Neutrophil (primary cell): ENCODE measurements around the gene ZDHHC14.

ENCODE experiments used
- H3K27ac ChIP-seq: fragments of 200-600 bp; sonication (generic); 2 replicates; pipeline ENCODE4 v1.5.1; 2016; ENCODE audit warnings: mild to moderate bottlenecking, moderate library complexity
- H3K27me3 ChIP-seq: fragments of 200-600 bp; sonication (generic); 2 replicates; pipeline ENCODE4 v1.6.0; 2016; ENCODE audit warnings: mild to moderate bottlenecking
- H3K36me3 ChIP-seq: fragments of 200-600 bp; sonication (generic); 2 replicates; pipeline ENCODE4 v1.5.1; 2017
- H3K4me1 ChIP-seq, 2 experiments: fragments of 200-600 bp in 1 of 2; sonication (generic) in 1 of 2; 1 replicate in 1 of 2; 2 replicates in 1 of 2; pipeline versions ENCODE4 v1.5.1 to v1.6.1; 2013 to 2016; ENCODE audit warnings: low read depth in 1 of 2, low read length in 1 of 2, mild to moderate bottlenecking in 1 of 2, moderate library complexity in 1 of 2; ENCODE audit not compliant: control insufficient read depth in 1 of 2, insufficient read depth in 1 of 2
- H3K4me3 ChIP-seq, 2 experiments: fragments of 200-600 bp in 1 of 2; sonication (generic) in 1 of 2; 1 replicate in 1 of 2; 2 replicates in 1 of 2; pipeline ENCODE4 v1.5.1; 2013 to 2016; ENCODE audit warnings: low read depth in 1 of 2, low read length in 1 of 2, mild to moderate bottlenecking in 1 of 2, moderate library complexity in 1 of 2
- H3K9me3 ChIP-seq: fragments of 200-600 bp; sonication (generic); 2 replicates; pipeline ENCODE4 v1.5.1; 2016
- TF ChIP-seq, protein P1 (sequence below): fragments of 200-600 bp; sonication (generic); IDR thresholded peaks from 2 replicates; pipeline ENCODE4 v1.5.1; 2016; ENCODE audit warnings: antibody characterized with exemption

The ZDHHC14 gene

DNA sequence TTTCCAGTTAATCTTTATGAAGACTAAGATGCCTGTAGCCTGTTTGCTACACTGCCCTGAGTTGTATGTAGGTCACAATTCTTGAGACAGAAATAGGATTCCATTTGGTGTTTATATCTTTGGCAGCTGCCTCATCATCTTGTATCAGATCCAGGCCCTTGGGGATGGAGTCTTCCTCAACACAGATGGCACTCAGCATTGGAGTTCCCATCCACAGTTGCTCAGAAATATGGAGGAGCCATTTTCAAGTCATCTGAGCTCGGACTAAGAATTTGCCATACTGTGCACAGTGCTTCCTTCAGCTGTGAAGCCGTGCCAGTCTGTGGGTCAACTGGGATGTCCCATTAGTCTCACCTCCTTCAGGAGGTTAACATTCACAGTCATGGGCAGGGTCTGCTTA is 156.6 kb downstream of the ZDHHC14 start:
- Histone ChIP-seq H3K4me3 (no peak overlapping the region), H3K9me3 (no peaks in the 10 kb centered on the region), H3K4me1 (peaks cover 22 to 36% of the 10 kb centered on the region in 2 experiments), H3K27me3 (no peaks in the 10 kb centered on the region), H3K27ac (no peak overlapping the region), H3K36me3 (no peaks in the 10 kb centered on the region)
- TF ChIP-seq, protein P1, sequence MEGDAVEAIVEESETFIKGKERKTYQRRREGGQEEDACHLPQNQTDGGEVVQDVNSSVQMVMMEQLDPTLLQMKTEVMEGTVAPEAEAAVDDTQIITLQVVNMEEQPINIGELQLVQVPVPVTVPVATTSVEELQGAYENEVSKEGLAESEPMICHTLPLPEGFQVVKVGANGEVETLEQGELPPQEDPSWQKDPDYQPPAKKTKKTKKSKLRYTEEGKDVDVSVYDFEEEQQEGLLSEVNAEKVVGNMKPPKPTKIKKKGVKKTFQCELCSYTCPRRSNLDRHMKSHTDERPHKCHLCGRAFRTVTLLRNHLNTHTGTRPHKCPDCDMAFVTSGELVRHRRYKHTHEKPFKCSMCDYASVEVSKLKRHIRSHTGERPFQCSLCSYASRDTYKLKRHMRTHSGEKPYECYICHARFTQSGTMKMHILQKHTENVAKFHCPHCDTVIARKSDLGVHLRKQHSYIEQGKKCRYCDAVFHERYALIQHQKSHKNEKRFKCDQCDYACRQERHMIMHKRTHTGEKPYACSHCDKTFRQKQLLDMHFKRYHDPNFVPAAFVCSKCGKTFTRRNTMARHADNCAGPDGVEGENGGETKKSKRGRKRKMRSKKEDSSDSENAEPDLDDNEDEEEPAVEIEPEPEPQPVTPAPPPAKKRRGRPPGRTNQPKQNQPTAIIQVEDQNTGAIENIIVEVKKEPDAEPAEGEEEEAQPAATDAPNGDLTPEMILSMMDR = no peak

DNA sequence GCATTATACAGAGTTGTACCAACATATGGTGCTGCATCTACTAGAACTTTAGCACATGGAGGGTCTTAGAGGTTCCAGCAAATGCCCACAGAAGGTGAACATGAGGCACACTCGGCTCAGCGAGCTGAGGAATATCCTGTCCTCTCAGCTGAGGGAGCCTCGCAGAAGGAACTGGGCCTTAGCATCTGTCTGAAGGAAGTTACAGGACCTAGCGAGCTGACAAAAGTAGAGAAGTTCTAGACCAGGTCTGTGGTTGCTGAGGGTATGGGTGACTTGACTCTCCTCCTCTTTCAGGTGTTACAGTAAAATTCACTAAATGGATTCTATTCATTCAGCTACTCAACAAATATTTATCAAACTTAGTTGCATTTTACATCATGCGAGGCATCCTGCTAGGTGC is 157.2 kb downstream of the ZDHHC14 start:
- Histone ChIP-seq H3K4me1 (peaks cover 22 to 36% of the 10 kb centered on the region in 2 experiments), H3K27me3 (no peaks in the 10 kb centered on the region), H3K36me3 (no peaks in the 10 kb centered on the region), H3K27ac (no peak overlapping the region), H3K9me3 (no peaks in the 10 kb centered on the region), H3K4me3 (no peak overlapping the region)
- TF ChIP-seq, protein P1 = no peak

DNA sequence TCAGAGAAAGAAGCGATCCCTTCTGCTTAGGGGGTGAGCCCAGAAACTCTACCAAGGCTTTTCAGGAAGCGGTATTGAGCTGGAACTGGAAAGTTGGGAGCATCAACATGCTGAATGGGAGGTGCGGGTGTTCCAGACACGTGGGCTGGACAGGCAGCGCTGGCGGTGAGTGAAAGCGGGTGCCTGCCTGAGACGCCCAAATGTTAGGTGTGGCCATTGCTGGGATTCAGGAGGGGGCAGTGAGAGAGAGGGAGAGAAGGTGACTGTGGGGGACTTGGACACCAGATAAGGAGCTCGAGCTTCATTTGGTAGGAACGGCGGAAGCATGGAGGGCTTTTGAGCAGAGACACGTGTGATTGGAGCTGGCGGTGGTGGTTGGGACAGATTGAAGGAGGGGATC is 157.7 kb downstream of the ZDHHC14 start:
- Histone ChIP-seq H3K27ac (no peak overlapping the region), H3K4me3 (no peak overlapping the region), H3K36me3 (no peaks in the 10 kb centered on the region), H3K4me1 (peaks cover 22 to 36% of the 10 kb centered on the region in 2 experiments), H3K9me3 (no peaks in the 10 kb centered on the region), H3K27me3 (no peaks in the 10 kb centered on the region)
- TF ChIP-seq, protein P1 = no peak

DNA sequence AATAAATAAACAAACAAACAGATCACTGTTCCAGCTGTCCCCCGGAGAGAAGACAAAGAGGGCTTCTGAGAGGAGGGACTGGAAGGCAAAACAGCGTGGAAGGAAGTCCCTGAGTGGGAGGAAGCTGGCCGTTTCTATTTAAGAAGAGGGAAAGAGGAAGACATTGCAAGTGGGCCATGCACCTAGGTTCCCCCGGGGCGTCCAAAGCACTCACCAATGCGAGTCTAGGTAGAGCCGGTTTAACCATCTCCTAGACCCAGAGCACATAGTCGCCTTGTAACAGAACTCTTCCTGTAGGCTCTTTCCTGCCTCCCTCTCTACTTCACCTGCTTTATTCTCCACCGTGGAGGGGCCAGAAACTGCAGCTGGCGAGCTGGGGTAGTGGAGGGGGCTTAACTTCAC is 158.4 kb downstream of the ZDHHC14 start:
- no peaks in the 10 kb centered on the region for H3K9me3 ChIP-seq
- H3K4me3 ChIP-seq = no peak overlapping the region
- TF ChIP-seq, protein P1 = no peak
- no peaks in the 10 kb centered on the region for H3K27me3 ChIP-seq
- no peak overlapping the region for H3K27ac ChIP-seq
- H3K36me3 ChIP-seq = no peaks in the 10 kb centered on the region
- H3K4me1 ChIP-seq = peaks cover 22 to 36% of the 10 kb centered on the region in 2 experiments

DNA sequence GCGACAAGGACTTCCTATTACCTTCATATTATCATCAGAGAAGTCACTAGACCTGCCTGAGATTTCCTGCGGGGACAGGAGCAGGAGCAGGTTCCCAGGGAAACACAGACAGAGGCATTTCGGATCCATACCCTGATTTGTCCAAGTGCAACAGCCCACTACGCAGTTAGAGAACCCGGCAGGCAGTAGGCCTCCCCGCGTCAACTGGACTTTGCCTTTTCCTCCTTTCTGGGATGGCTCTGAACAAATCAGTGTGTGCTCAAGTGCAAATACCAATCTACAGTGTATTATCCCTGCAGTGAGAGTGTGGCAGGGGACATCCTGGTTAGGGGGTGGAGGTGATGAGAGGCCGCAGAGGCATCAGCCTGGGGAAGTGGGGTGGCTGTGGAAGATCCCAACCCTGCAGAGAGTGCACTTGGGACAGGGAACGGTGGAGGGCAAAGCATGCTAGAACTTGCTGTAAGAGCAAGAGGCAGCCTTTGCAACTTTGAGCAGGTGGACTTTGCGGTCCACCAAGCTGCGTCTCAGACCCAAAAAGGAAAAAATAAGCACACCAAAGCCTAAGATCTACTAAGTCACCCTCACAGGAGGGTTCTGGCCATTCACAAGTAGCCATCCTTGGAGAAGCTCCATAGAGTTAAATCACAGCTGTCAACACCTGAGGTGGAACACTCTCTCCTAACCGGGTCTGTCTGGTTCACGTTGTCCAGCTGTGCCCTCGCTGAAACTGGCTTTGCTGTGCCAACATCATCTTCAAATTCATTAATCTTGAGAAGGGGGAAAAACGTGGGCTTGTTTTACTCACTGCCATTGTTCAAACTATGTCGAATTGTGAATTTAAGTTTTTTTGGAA is 159.1 kb downstream of the ZDHHC14 start:
- H3K4me1 ChIP-seq = peaks cover 21 to 34% of the 10 kb centered on the region in 2 experiments
- no peaks in the 10 kb centered on the region for H3K9me3 ChIP-seq
- H3K27me3 ChIP-seq = no peaks in the 10 kb centered on the region
- no peaks in the 10 kb centered on the region for H3K36me3 ChIP-seq
- no peak overlapping the region for H3K27ac ChIP-seq
- no peak overlapping the region for H3K4me3 ChIP-seq
- TF ChIP-seq, protein P1 = no peak
